ACHN (cell line): Measurements from ENCODE around the gene ZNRF1.
A peak's percentile ranks its signal among the peaks of the same experiment; 100 is the strongest.
"Not testable (repeated sequence)": the region's sequence is repeated elsewhere in the genome, so short reads cannot be mapped to it uniquely, and the experiment has no call there.

Experiments
- DNase-seq: peaks from one replicate; pipeline ENCODE4 v3.0.0-alpha.2; 2015
- in situ Hi-C: cut with HindIII; loops from 2 replicates; pipeline ENCODE4 v1.10.0; 2017; ENCODE audit warnings: low sequenced_read_pairs, low pct_ligation_motif_present, low pct_unique_long_range_greater_than_20kb

Gene ZNRF1

GRCh38 chr16:74999609-75000480 lies 1.0 kb downstream of the ZNRF1 start:
- in situ Hi-C loops, result no loop called here
- DNase-seq, result peak; percentile 23

GRCh38 chr16:75000481-75001081 lies 1.8 kb downstream of the ZNRF1 start:
- no peak for DNase-seq
- in situ Hi-C loops, result no loop called here

- DNase-seq, result no peak
- in situ Hi-C loops, result no loop called here
Measured at GRCh38 chr16:75002474-75002873, 3.6 kb downstream of the ZNRF1 start.

GRCh38 chr16:75003931-75004330 lies 5.1 kb downstream of the ZNRF1 start:
- no peak for DNase-seq
- in situ Hi-C loops, result no loop called here

- DNase-seq, result no peak
- in situ Hi-C loops, result no loop called here
Measured at GRCh38 chr16:75004460-75004859, 5.6 kb downstream of the ZNRF1 start.

GRCh38 chr16:75005697-75006096 lies 6.9 kb downstream of the ZNRF1 start:
- in situ Hi-C loops, result no loop called here
- no peak for DNase-seq

GRCh38 chr16:75007443-75007842 lies 8.6 kb downstream of the ZNRF1 start:
- in situ Hi-C loops, result no loop called here
- DNase-seq, result no peak

- in situ Hi-C loops, result no loop called here
- DNase-seq, result no peak
Measured at GRCh38 chr16:75010427-75010826, 11.6 kb downstream of the ZNRF1 start.

- in situ Hi-C loops, result no loop called here
- peak; percentile 23 for DNase-seq
Measured at GRCh38 chr16:75011634-75012307, 12.9 kb downstream of the ZNRF1 start.

GRCh38 chr16:75012380-75013081 lies 13.7 kb downstream of the ZNRF1 start:
- in situ Hi-C loops, result no loop called here
- DNase-seq, result no peak

GRCh38 chr16:75013123-75013522 lies 14.3 kb downstream of the ZNRF1 start:
- in situ Hi-C loops, DNase-seq: not testable (repeated sequence)

- DNase-seq, result no peak
- in situ Hi-C loops, result no loop called here
Measured at GRCh38 chr16:75014318-75014717, 15.5 kb downstream of the ZNRF1 start.

- in situ Hi-C loops, DNase-seq: not testable (repeated sequence)
Measured at GRCh38 chr16:75016451-75017081, 17.7 kb downstream of the ZNRF1 start.

GRCh38 chr16:75017670-75018525 lies 19.1 kb downstream of the ZNRF1 start:
- DNase-seq, result no peak
- in situ Hi-C loops, result no loop called here

GRCh38 chr16:75019007-75019406 lies 20.2 kb downstream of the ZNRF1 start:
- in situ Hi-C loops, result no loop called here
- DNase-seq, result no peak

GRCh38 chr16:75019586-75019985 lies 20.8 kb downstream of the ZNRF1 start:
- in situ Hi-C loops, result no loop called here
- no peak for DNase-seq

- in situ Hi-C loops, result no loop called here
- DNase-seq, result no peak
Measured at GRCh38 chr16:75021410-75021809, 22.6 kb downstream of the ZNRF1 start.

- in situ Hi-C loops, result no loop called here
- no peak for DNase-seq
Measured at GRCh38 chr16:75022567-75022966, 23.7 kb downstream of the ZNRF1 start.
